Activated T-helper 1 cell treated with anti-CD3 and anti-CD28 coated beads, Interleukin-12 subunit alpha, Interleukin-12 subunit beta, Interleukin-2, Interleukin-4 antibody, amounts not matched to agents 30 ng/mL and 10 ng/mL and 1 ng/mL, durations not matched to agents 14 hours and 24 hours and 36 hours (primary cell): ENCODE measurements around the gene RAB40B. TPM values are rescaled to one million over a fixed set of nuclear protein-coding genes. Genes with fewer than 3 reads are reported as not detected.
A peak's percentile ranks its signal among the peaks of the same experiment; 100 is the strongest.
"Not testable (repeated sequence)": the region's sequence is repeated elsewhere in the genome, so short reads cannot be mapped to it uniquely, and the experiment has no call there.

ENCODE experiments used
- DNase-seq: peaks from one replicate; pipeline ENCODE4 v3.0.0; 2021; ENCODE audit warnings: low spot score
- H3K27ac Mint-ChIP-seq: one replicate; pipeline ENCODE4 v1.8.0; 2021; ENCODE audit warnings: mild to moderate bottlenecking, mixed read lengths
- H3K27me3 Mint-ChIP-seq: one replicate; pipeline ENCODE4 v1.8.0; 2022; ENCODE audit warnings: mild to moderate bottlenecking, moderate library complexity, mixed read lengths; ENCODE audit not compliant: insufficient read depth
- H3K36me3 Mint-ChIP-seq: one replicate; pipeline ENCODE4 v1.8.0; 2021; ENCODE audit warnings: low read depth, mixed read lengths
- H3K4me1 Mint-ChIP-seq: one replicate; pipeline ENCODE4 v1.8.0; 2021; ENCODE audit warnings: low read depth, mixed read lengths
- H3K4me3 Mint-ChIP-seq: one replicate; pipeline ENCODE4 v1.8.0; 2021; ENCODE audit warnings: mild to moderate bottlenecking, moderate library complexity, mixed read lengths
- H3K9me3 Mint-ChIP-seq: one replicate; pipeline ENCODE4 v1.8.0; 2021; ENCODE audit warnings: mixed read lengths
- intact Hi-C: fragments of 100-400 bp; cut with micrococcal nuclease; formaldehyde crosslinking; loops from one replicate; pipeline ENCODE4 v1.15.1; 2024
- total RNA-seq: library from RNA; stranded (reverse); gene quantifications from 2 replicates; pipeline ENCODE4 v1.2.3, GENCODE V29; 2022

RAB40B gene, protein sequence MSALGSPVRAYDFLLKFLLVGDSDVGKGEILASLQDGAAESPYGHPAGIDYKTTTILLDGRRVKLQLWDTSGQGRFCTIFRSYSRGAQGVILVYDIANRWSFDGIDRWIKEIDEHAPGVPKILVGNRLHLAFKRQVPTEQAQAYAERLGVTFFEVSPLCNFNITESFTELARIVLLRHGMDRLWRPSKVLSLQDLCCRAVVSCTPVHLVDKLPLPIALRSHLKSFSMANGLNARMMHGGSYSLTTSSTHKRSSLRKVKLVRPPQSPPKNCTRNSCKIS
- 3.6 and 5.2 TPM in 2 replicates for total RNA-seq

DNA sequence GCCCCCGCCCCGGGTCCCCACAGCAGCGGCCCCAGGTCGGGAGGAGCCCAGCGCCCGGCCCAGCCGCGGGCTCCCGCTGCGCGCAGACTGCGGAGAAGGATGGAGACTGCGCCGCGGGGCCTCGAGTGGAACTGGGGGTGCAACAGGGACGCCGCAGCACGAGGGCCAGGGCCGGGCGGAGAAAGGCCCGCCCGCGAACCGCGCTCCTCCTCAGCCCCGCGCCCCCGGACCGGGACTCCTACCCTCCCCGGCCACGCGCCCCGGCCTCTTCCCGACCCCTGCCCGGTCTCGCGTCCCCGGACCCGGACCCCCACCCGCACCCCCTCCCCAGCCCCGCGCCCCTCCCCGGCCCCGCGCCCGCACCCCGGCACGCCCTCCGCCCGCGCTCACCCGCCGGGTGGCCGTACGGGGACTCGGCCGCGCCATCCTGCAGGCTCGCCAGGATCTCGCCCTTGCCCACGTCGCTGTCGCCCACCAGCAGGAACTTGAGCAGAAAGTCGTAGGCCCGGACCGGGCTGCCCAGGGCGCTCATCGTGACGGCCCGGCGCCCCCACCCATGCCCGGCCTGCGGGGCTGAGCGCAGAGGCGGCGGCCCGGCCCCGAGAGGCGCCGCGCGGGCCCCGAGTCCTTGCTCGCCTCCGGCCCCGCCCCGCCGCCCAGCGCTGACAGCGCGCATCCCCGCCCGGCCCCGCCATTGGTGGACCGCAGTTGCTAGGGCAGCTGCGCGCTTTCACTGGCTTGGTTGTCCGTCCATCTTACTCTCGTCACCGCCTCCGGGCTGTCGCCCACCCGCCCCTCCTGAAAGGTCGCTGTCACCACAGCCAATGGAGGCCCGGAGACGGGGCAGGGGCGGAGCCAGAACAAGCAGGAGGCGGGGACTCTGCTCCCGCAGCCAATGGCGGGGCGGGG is at the start of gene RAB40B:
RAB40B (minus strand) TSS at position 634 of the 909 bp plus-strand sequence; CDS start at position 532, 102 bp downstream.
- no peaks in the 10 kb centered on the region for H3K36me3 Mint-ChIP-seq
- H3K4me3 Mint-ChIP-seq, result peak within 1 kb of the TSS; percentile 83
- no peaks in the 10 kb centered on the region for H3K4me1 Mint-ChIP-seq

DNA sequence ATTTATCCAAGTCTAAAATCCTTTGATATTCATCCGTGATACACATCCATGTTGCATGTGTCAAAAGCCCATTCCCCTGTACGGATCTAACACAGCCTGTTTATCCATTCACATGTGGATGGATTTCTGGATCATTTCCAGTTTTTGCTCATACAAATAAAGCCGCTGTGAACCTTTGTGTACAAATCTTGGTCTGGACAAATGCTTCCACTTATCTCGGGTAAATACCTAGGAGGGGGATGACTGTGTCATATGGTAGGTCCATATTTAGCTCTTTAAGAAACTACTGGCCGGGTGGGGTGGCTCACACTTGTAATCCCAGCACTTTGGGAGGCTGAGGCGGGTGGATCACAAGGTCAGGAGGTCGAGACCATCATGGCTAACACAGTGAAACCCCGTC is 47.0 kb upstream of the RAB40B start:
- Mint-ChIP-seq H3K27me3 (peaks cover 2% of the 10 kb centered on the region), H3K27ac (no peak overlapping the region), H3K9me3 (peaks cover 19% of the 10 kb centered on the region), H3K4me1 (no peaks in the 10 kb centered on the region), H3K36me3 (peaks cover 11% of the 10 kb centered on the region), H3K4me3 (no peak overlapping the region)
- no peak for DNase-seq
- intact Hi-C loops, result no loop called here

More for the DNA sequence above, at the start of gene RAB40B:
- Mint-ChIP-seq H3K9me3 (peaks cover 15% of the 10 kb centered on the region), H3K27me3 (peaks cover 10% of the 10 kb centered on the region), H3K27ac (no peak within 1 kb of the TSS)
- DNase-seq, result peak; percentile 98
- intact Hi-C loops, result loop anchor here (1.0 kb wide), 5 partner anchors 18 to 425 kb away; partner anchors contain the start of genes CSNK1D, CYBC1, FN3KRP and WDR45B

DNA sequence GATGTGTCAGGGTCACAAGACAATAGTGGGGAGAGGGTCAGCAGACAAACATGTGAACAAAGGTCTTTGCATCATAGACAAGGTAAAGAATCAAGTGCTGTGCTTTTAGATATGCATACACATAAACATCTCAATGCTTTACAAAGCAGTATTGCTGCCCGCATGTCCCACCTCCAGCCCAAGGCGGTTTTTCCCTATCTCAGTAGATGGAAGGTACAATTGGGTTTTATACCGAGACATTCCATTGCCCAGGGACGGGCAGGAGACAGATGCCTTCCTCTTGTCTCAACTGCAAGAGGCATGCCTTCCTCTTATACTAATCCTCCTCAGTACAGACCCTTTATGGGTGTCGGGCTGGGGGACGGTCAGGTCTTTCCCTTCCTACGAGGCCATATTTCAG is 46.2 kb upstream of the RAB40B start:
- H3K27me3 Mint-ChIP-seq, intact Hi-C loops: not testable (repeated sequence)

DNA sequence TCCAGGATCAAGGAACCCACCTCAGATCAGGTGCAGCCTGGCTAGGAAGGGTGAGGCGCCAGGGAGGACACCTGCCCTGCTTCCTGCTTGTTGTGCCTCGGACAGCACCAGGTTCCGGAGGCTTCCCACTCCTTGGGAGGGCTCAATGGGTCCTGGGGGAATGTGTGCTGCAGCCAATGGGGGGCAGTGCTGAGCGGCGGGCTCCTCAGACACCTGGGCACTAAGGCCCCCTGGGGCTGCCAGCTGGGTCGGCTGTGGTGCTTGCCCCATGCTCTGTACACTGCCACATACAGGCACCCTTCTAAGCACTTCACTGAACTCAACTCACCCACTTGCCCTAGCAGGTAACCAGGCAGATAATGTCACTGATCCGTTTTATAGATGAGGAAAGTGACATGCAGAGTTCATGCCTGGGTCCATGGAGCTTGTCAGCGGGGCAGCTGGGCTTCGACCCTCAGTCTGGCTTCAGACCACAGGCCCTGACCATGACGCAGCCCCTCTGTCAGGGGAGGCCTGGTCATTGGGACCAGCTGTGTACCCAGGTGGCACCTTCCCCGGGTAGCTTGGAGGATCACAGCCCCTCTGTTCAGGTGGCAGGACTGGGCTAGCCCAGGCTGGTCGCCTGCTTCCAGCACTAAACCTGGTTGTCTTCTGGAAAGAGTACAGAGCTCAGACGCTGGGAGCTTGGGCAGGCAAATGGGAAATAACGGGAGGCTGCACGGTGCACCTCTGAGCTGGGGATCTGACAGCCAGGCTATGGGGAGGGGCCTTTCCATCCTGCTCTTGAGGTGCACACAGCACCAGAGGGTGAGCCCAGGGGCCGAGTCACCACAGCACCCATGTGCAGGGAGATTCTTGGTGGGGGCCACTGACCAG is 45.1 kb upstream of the RAB40B start:
- H3K27me3 Mint-ChIP-seq, result no peaks in the 10 kb centered on the region
- no peak overlapping the region for H3K27ac Mint-ChIP-seq
- peaks cover 15% of the 10 kb centered on the region for H3K36me3 Mint-ChIP-seq
- H3K9me3 Mint-ChIP-seq, result peaks cover 19% of the 10 kb centered on the region
- no peaks in the 10 kb centered on the region for H3K4me1 Mint-ChIP-seq
- H3K4me3 Mint-ChIP-seq, result no peak overlapping the region
- DNase-seq, result no peak
- intact Hi-C loops, result no loop called here

More for the DNA sequence above, 46.2 kb upstream of the RAB40B start:
- DNase-seq, H3K27ac Mint-ChIP-seq, H3K4me1 Mint-ChIP-seq, H3K4me3 Mint-ChIP-seq: not testable (repeated sequence)
- Mint-ChIP-seq H3K36me3 (peaks cover 14% of the 10 kb centered on the region), H3K9me3 (peaks cover 19% of the 10 kb centered on the region)

DNA sequence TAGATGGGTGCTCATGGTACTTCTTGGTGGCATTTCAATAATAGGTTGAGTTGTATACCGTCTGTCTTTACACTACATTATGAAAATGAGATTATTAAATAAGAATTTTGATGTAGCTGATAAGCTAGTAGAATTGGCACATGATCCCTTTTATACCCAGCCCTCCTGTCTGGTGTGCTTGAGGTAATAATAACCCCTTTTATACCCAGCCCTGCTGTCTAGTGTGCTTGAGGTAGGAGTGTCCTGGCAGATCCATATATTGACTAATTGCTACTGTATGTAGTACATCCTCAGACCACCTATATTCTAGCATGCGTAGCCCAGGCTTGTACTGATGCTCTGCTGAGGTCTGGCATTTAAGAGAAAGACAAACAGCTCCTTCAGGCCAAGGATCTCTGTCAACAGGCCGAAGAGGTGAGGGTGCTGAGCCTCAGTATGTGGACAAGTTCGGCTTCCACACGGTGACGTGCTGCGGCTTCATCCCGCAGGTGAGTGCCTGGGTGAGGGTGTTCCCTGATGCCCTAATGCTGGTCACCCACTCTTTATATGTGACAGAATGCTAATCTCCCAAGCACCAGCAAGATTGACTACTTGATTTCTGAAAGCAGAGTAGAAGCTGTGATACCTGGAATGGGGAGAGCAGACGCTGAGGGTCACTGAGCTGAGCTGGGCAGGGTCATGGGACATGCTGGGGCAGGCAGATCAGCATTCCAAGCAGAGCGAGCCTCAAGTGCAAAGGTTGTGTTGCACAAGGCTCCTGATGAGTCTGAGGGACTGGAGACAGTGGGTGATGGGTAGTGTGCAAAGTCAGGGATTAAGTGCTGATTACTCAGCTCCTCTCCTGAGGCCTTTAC is 42.6 kb upstream of the RAB40B start:
- Mint-ChIP-seq H3K9me3 (peaks cover 19% of the 10 kb centered on the region), H3K27me3 (no peaks in the 10 kb centered on the region), H3K4me3 (no peak overlapping the region), H3K27ac (no peak overlapping the region), H3K36me3 (peaks cover 15% of the 10 kb centered on the region), H3K4me1 (no peaks in the 10 kb centered on the region)
- intact Hi-C loops, result no loop called here
- DNase-seq, result no peak

DNA sequence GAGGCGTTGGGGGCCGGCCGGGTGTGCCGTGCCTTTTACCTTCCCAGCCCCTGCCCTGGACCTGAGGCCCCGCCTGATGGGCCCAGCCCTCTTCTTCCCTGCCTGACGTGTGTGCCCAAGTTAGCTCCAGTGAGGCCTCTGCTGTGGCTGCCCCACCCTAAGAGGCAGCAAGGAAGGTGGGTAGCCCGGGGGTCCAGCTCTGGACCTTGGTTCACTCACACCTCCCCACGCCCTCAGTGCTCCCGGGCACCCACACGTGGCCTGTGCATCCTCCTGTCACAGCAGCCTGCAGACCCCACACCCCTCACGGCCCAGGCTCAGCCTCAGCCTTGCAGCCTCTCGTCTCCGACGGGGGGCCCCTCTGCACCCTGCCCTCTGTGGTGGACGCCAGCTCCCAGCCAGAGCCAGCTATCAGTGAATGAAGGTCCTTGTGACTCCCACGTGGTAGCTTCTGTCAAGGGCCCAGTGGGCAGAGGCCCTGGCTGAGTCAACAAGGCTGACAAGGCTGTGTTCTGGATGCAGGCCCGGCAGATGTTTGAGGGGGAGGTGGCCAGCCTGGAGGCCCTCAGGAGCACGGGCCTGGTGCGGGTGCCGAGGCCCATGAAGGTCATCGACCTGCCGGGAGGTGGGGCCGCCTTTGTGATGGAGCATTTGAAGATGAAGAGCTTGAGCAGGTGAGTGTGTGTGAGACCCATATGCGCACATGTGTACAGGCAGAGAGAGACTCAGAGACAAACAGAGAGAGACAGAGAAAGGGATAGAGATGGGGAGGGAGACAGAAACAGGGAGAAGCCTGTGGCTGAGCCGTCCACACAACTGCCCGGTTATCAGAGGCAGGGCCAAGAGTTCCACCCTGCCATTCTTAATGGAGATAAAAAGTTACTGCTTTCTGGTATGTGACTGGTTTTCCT is 39.7 kb upstream of the RAB40B start:
- no peak for DNase-seq
- H3K9me3 Mint-ChIP-seq, result peaks cover 22% of the 10 kb centered on the region
- H3K36me3 Mint-ChIP-seq, result peaks cover 19% of the 10 kb centered on the region
- no peak overlapping the region for H3K4me3 Mint-ChIP-seq
- intact Hi-C loops, result no loop called here
- H3K27ac Mint-ChIP-seq, result no peak overlapping the region
- H3K4me1 Mint-ChIP-seq, result no peaks in the 10 kb centered on the region
- no peaks in the 10 kb centered on the region for H3K27me3 Mint-ChIP-seq

DNA sequence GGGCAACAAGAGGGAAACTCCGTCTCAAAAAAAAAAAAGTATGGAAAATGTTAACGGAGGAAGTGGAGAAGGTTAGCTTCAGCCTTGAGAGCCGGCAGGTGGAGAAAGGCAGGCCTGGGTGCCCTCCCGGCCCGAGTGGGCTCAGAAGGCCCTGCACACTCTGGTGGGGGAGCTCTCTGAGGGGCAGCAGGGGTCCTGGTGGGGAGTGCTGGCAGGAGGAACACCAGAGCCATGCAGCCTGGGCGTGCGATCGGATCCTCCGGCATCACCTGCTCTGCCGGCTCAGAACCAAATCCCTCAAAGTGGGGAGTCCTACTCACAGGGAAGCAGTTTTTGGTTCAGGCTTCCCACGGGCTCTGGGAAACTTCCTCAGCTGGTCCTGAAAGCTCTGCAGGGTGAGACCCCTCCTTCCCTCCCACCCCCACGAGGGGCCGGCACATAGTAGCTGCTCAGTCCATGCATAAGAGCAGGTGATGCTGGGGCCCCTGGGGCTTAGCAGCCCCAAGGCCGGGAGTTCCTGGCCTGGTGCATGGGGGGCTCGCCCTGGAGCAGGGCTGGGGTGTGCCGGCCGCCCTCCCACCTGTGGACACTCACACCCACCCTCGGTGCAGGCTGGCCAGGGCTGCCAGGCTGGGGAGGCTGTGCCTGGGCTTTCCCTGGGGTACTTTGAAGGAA is 38.1 kb upstream of the RAB40B start:
- Mint-ChIP-seq H3K36me3 (peaks cover 27% of the 10 kb centered on the region), H3K4me1 (no peaks in the 10 kb centered on the region), H3K9me3 (peaks cover 17% of the 10 kb centered on the region), H3K27ac (no peak overlapping the region), H3K27me3 (no peaks in the 10 kb centered on the region), H3K4me3 (peak overlapping the region; percentile 65)
- intact Hi-C loops, result no loop called here
- DNase-seq, result no peak

DNA sequence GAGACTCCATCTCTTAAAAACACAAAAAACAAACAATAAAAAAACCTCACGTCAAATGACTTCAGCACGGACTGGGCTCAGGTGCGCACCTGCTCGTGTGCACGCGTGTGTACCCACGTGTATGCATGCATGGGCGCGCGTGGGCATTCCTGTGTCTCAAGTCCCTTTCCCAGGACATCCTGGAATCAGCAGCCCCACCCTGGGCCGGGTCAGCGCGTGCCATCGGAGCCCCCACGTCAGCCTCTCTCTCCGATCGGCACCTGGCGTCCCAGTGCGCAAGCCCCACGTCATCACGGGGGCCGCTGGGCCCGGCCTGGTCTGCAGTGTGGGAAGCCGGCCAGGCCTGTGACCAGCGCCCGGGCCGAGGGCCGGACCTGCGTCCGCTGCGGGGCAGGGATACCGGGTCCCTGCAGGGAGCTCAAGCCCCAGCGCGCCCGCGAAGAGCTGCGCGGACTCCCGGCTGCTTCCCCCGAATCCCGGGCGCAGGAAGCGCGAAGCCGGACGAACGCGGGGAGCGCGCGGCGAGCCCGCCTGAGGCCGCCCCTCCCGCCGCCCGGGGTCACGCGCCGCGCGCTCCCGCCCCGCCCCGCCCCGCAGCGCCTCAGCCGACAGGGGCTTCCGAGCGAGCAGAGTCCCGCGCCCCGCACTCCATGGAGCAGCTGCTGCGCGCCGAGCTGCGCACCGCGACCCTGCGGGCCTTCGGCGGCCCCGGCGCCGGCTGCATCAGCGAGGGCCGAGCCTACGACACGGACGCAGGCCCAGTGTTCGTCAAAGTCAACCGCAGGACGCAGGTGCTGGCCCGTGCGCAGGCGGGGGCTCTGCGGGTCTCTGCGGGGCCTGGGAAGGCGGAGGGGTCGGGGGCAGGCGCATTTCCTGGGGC is 36.7 kb upstream of the RAB40B start, which contains the start of gene FN3K:
FN3K (plus strand) TSS at position 629 of the 880 bp plus-strand sequence; CDS start at position 651, 22 bp downstream.
- Mint-ChIP-seq H3K27me3 (no peaks in the 10 kb centered on the region), H3K27ac (no peak within 1 kb of the TSS), H3K36me3 (peaks cover 26% of the 10 kb centered on the region), H3K4me3 (peak within 1 kb of the TSS; percentile 65), H3K9me3 (peaks cover 9% of the 10 kb centered on the region), H3K4me1 (no peaks in the 10 kb centered on the region)
- DNase-seq, result peak; percentile 26
- intact Hi-C loops, result loop anchor here (1.0 kb wide), 1 partner anchor 19 kb away; the partner anchor contains the start of gene FN3KRP

DNA sequence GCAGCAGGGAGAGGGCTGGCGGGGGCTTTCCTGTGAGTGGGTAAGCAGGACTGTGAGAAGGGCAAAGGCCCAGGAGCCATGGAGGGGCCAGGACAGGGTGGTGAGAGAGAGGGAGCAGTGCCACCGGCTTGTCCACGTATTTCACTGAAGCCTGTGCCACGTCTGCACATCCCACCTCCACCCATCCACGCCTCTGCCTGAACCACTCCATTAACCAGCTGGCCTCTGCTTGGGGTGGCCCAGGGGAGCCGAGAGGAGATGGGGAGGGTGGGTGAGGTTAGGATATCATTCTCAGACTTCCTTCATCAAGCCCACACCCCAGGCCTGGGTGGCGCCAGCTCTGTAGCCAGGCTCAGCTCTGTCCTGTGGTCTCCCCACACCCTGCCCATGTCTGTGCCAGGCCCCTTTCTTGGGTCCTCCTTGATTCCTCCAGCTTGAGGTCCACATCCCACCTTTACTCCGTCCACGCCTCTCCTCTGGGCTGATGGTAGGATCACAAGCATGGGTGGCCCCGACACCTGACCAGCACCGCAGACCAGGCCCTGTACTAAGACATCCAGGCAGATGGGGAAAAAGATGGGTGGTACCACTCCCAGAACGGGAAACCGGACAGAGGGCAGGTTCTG is 33.7 kb upstream of the RAB40B start:
- Mint-ChIP-seq H3K27me3 (no peaks in the 10 kb centered on the region), H3K27ac (no peak overlapping the region), H3K36me3 (peaks cover 26% of the 10 kb centered on the region), H3K4me1 (no peaks in the 10 kb centered on the region), H3K4me3 (no peak overlapping the region), H3K9me3 (peaks cover 9% of the 10 kb centered on the region)
- DNase-seq, result no peak
- intact Hi-C loops, result no loop called here
